Esophagus squamous epithelium (tissue), 5 donors: ENCODE results near the gene CALHM6. TPM values are rescaled to one million over a fixed set of nuclear protein-coding genes. Genes with fewer than 3 reads are reported as not detected.
A peak's percentile ranks its signal among the peaks of the same experiment; 100 is the strongest.

ENCODE experiments used
- DNase-seq: peaks from one replicate; lab custom pipeline; 2025; lab: John Stamatoyannopoulos, UW
- H3K27ac ChIP-seq, 4 donors: fragments of 200-600 bp; sonication (generic); one replicate each; pipeline ENCODE4 v1.5.1; 2016 to 2019; ENCODE audit warnings: mild to moderate bottlenecking in 1 of 4
- H3K27me3 ChIP-seq, 4 donors: fragments of 200-600 bp; sonication (generic); 1 replicate in 3 of 4; 2 replicates in 1 of 4; pipeline versions ENCODE4 v1.5.1 to v1.6.0; 2017 to 2021; ENCODE audit warnings: antibody characterized with exemption in 1 of 4
- H3K36me3 ChIP-seq, 3 donors: fragments of 200-600 bp; sonication (generic); one replicate each; pipeline ENCODE4 v1.5.1; 2016 to 2019
- H3K4me1 ChIP-seq, 3 donors: fragments of 200-600 bp; sonication (generic); one replicate each; pipeline ENCODE4 v1.5.1; 2017 to 2019
- H3K4me3 ChIP-seq, 4 donors: fragments of 200-600 bp; sonication (generic); 1 replicate in 3 of 4; 2 replicates in 1 of 4; pipeline ENCODE4 v1.5.1; 2016 to 2019; ENCODE audit warnings: mild to moderate bottlenecking in 2 of 4, moderate library complexity in 1 of 4
- H3K9me3 ChIP-seq, 3 donors: fragments of 200-600 bp; sonication (generic); one replicate each; pipeline ENCODE4 v1.5.1; 2016 to 2019
- CTCF ChIP-seq, 6 experiments: fragments of 450-650 bp in 4 of 6; fragments of 200-600 bp in 2 of 6; sonication (generic) in 2 of 6; IDR thresholded peaks; one replicate each; pipeline ENCODE4 v1.5.1; 2016 to 2019; ENCODE audit warnings: antibody characterized with exemption in 6 of 6, mild to moderate bottlenecking in 4 of 6, moderate library complexity in 4 of 6
- POLR2A ChIP-seq, 4 donors: fragments of 450-650 bp; IDR thresholded peaks; one replicate each; pipeline ENCODE4 v1.6.1; 2017; ENCODE audit warnings: antibody characterized with exemption in 4 of 4, mild to moderate bottlenecking in 4 of 4, moderate library complexity in 3 of 4
- WGBS, 2 donors: methylation state at CpG; one replicate each; pipeline ENCODE4 v1.1.5; 2018; 5-methylcytosine and 5-hydroxymethylcytosine counted together
- intact Hi-C: fragments of 100-400 bp; cut with DNase I; formaldehyde crosslinking; loops from one replicate; pipeline ENCODE4 v1.15.0; 2022
- total RNA-seq, 4 donors: library from RNA; depleted of rRNA; stranded (reverse); fragments of >200 nt; gene quantifications; one replicate each; pipeline ENCODE4 v1.1.0, GENCODE V29; 2016
- donor health status: DM: yes; HTN: yes; CAD: no.

CALHM6 gene
- total RNA-seq, 4 donors from 2014 or later: 1.4 to 7.8 (median 3.6) TPM

DNA sequence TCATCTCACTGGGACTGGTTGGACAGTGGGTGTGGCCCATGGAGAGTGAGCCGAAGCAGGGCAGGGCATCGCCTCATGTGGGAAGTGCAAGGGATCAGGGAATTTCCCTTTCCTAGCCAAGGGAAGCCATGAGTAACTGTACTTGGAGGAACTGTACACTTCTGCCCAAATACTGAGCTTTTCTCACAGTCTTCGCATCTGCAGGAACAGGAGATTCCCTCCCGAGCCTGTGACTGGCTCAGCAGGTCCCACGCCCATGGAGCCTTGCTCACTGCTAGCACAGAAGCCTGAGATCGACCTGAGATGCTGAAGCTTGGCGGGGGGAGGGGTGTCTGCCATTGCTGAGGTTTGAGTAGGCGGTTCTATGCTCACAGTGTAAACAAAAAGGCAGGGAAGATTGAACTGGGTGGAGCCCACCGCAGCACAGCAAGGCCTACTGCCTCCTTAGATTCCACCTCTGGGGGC, 39.8 kb downstream of the CALHM6 start:
- Histone ChIP-seq H3K9me3 (no peaks in the 10 kb centered on the region), H3K27ac (no peak overlapping the region), H3K27me3 (no peaks in the 10 kb centered on the region), H3K4me1 (peaks cover 0 to 7% (median 0%) of the 10 kb centered on the region in 3 donors), H3K36me3 (no peaks in the 10 kb centered on the region), H3K4me3 (no peak overlapping the region)
- no peak for DNase-seq
- intact Hi-C loops: no loop called here
- no peak for TF ChIP-seq CTCF (IDR thresholded peaks at IDR 0.05)
- no peak for TF ChIP-seq POLR2A (IDR thresholded peaks at IDR 0.05)
- WGBS, 2 donors: 37% methylated on average over 3 of the region's 9 CpGs; no CpG with 5 or more reads in 1 of the 2 donors

DNA sequence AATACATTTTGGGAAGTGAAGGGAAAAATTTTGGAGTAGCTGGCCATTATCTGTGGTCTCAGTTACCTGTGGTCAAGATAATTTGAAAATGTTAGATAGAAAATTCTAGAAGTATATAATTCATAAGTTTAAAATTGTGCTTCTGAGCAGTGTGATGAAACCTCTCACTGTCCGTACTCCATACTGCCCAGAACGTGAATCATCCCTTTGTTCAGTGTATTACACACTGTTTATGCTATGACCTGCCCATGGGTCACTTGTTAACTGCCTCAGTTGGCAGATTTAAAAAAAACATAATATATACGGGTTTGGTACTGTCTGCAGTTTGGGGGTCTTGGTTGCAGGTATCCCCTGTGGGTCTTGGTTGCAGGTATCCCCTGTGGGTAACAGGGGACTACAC, 46.1 kb downstream of the CALHM6 start:
- TF ChIP-seq POLR2A (IDR thresholded peaks at IDR 0.05) (no peak), CTCF (IDR thresholded peaks at IDR 0.05) (no peak)
- H3K27me3 ChIP-seq: no peaks in the 10 kb centered on the region
- H3K9me3 ChIP-seq: no peaks in the 10 kb centered on the region
- H3K27ac ChIP-seq: no peak overlapping the region
- no peaks in the 10 kb centered on the region for H3K36me3 ChIP-seq
- DNase-seq: no peak
- H3K4me3 ChIP-seq: no peak overlapping the region
- WGBS, 2 donors: 66 to 83% methylated on average over 3 of the region's 3 CpGs
- H3K4me1 ChIP-seq: no peaks in the 10 kb centered on the region
- intact Hi-C loops: no loop called here

GRCh38 chr6:116508527-116508926, 47.4 kb downstream of the CALHM6 start:
- intact Hi-C loops: no loop called here
- peaks cover 0 to 8% (median 0%) of the 10 kb centered on the region in 3 donors for H3K4me1 ChIP-seq
- H3K9me3 ChIP-seq: no peaks in the 10 kb centered on the region
- TF ChIP-seq CTCF (IDR thresholded peaks at IDR 0.05) (no peak), POLR2A (IDR thresholded peaks at IDR 0.05) (no peak)
- no peaks in the 10 kb centered on the region for H3K36me3 ChIP-seq
- no peaks in the 10 kb centered on the region for H3K27me3 ChIP-seq
- DNase-seq: no peak
- no peak overlapping the region for H3K27ac ChIP-seq
- H3K4me3 ChIP-seq: no peak overlapping the region

- H3K4me3 ChIP-seq: peak within 1 kb of the TSS; percentile 12 to 60 (median 42)
- no peaks in the 10 kb centered on the region for H3K36me3 ChIP-seq
- no peaks in the 10 kb centered on the region for H3K27me3 ChIP-seq
- DNase-seq: no peak
- H3K4me1 ChIP-seq: peaks cover 0 to 10% (median 0%) of the 10 kb centered on the region in 3 donors
- 53 to 56% methylated on average over 9 to 10 of the region's 10 CpGs for WGBS, 2 donors
- H3K27ac ChIP-seq: peak within 1 kb of the TSS; percentile 61 to 89 (median 84)
- H3K9me3 ChIP-seq: no peaks in the 10 kb centered on the region
- TF ChIP-seq CTCF (IDR thresholded peaks at IDR 0.05) (peak; percentile 8 to 77 (median 60)), POLR2A (IDR thresholded peaks at IDR 0.05) (peak in 1 of 4 donors; percentile 39)
- intact Hi-C loops: no loop called here
These were observed 50.4 kb downstream of the CALHM6 start, which contains the start of gene CALHM5 for GRCh38 chr6:116511424-116512110. Gene CALHM5 (plus strand): TSS chr6:116511639. CDS start chr6:116511697, 58 bp downstream.

GRCh38 chr6:116512111-116512559, 51.0 kb downstream of the CALHM6 start:
- Histone ChIP-seq H3K36me3 (peaks cover 0 to 4% (median 0%) of the 10 kb centered on the region in 3 donors), H3K4me3 (peak overlapping the region; percentile 12 to 60 (median 42)), H3K27me3 (no peaks in the 10 kb centered on the region), H3K9me3 (no peaks in the 10 kb centered on the region), H3K4me1 (peaks cover 0 to 10% (median 0%) of the 10 kb centered on the region in 3 donors), H3K27ac (peak overlapping the region; percentile 61 to 89 (median 84))
- 49 to 55% methylated on average over 4 of the region's 4 CpGs for WGBS, 2 donors
- TF ChIP-seq CTCF (IDR thresholded peaks at IDR 0.05) (no peak), POLR2A (IDR thresholded peaks at IDR 0.05) (no peak)
- intact Hi-C loops: no loop called here
- DNase-seq: no peak
